Fibroblast of villous mesenchyme (primary cell): ENCODE data around the gene CNIH2. TPM values are rescaled to one million over a fixed set of nuclear protein-coding genes. Genes with fewer than 3 reads are reported as not detected.
"Not testable (repeated sequence)": the region's sequence is repeated elsewhere in the genome, so short reads cannot be mapped to it uniquely, and the experiment has no call there.

Experiments used
- DNase-seq: peaks from one replicate; pipeline ENCODE4 v3.0.0-alpha.2; 2010; ENCODE audit warnings: low read depth
- H3K4me3 ChIP-seq: 2 replicates; pipeline ENCODE4 v1.5.1; 2011; ENCODE audit warnings: low read depth, mild to moderate bottlenecking, low read length
- CTCF ChIP-seq: IDR thresholded peaks from 2 replicates; pipeline ENCODE4 v1.5.1; 2012; ENCODE audit warnings: low read depth, mild to moderate bottlenecking, low read length; ENCODE audit not compliant: insufficient read depth
- total RNA-seq: library from RNA; depleted of rRNA; stranded (reverse); fragments of >200 nt; gene quantifications from 2 replicates; pipeline ENCODE4 v1.2.3, GENCODE V29; 2012

CNIH2 gene
- total RNA-seq, 1 donor = 0.43 TPM

- no peak for DNase-seq
- TF ChIP-seq CTCF = no peak
- no peak overlapping the region for H3K4me3 ChIP-seq
These were observed 3.8 kb upstream of the CNIH2 start for GRCh38 chr11:66274219-66274618.

GRCh38 chr11:66275396-66275795 lies 2.6 kb upstream of the CNIH2 start:
- no peak for TF ChIP-seq CTCF
- no peak overlapping the region for H3K4me3 ChIP-seq
- no peak for DNase-seq

- H3K4me3 ChIP-seq = no peak overlapping the region
- TF ChIP-seq CTCF = no peak
- no peak for DNase-seq
These were observed 1.9 kb upstream of the CNIH2 start for GRCh38 chr11:66275984-66276612.

GRCh38 chr11:66276619-66277018 lies 1.4 kb upstream of the CNIH2 start:
- not testable (repeated sequence) for DNase-seq, H3K4me3 ChIP-seq

- not testable (repeated sequence) for H3K4me3 ChIP-seq, DNase-seq
These were observed 911 bp upstream of the CNIH2 start for GRCh38 chr11:66277064-66277463.

- TF ChIP-seq CTCF = no peak
- no peak for DNase-seq
- no peak overlapping the region for H3K4me3 ChIP-seq
These were observed 552 bp downstream of the CNIH2 start for GRCh38 chr11:66278363-66279091.

GRCh38 chr11:66279092-66279734 lies 1.2 kb downstream of the CNIH2 start:
- TF ChIP-seq CTCF = no peak
- DNase-seq = no peak
- H3K4me3 ChIP-seq = no peak overlapping the region
